Panc1 (cell line): ENCODE results near the gene LRRC71. TPM values are rescaled to one million over a fixed set of nuclear protein-coding genes. Genes with fewer than 3 reads are reported as not detected.

Experiments used
- ATAC-seq: fragments of 200-7000 bp; cut with Tn5 transposase; 2 replicates; pipeline ENCODE4 v1.9.1; 2020; ENCODE audit warnings: mild to moderate bottlenecking, moderate library complexity
- BruUV-seq: library from RNA; stranded (reverse); fragments of 400-500 nt; replicated peaks from 2 replicates; lab custom pipeline; 2021; lab: Mats Ljungman, UMichigan
- CTCF ChIA-PET: fragments of 300-600 bp; sonication (Branson Sonifier 250); formaldehyde crosslinking; loops from one replicate; lab custom pipeline; 2022; ENCODE audit warnings: antibody characterized with exemption; lab: Charles Lee
- POLR2A ChIA-PET: fragments of 300-600 bp; sonication (Branson Sonifier 250); formaldehyde crosslinking; loops from one replicate; lab custom pipeline; 2022; ENCODE audit warnings: antibody characterized with exemption; lab: Charles Lee
- DNase-seq: peaks from one replicate; pipeline ENCODE4 v3.0.0-alpha.2; 2010; ENCODE audit warnings: low read depth, low spot score
- H3K27ac ChIP-seq: 2 replicates; pipeline ENCODE4 v1.5.1; 2011; ENCODE audit warnings: mild to moderate bottlenecking, low read length, inconsistent platforms
- H3K27me3 ChIP-seq: fragments of 200-500 bp; sonication (Bioruptor generic); 2 replicates; pipeline ENCODE4 v1.6.0; 2014; ENCODE audit warnings: low read length, inconsistent platforms; ENCODE audit not compliant: control insufficient read depth, insufficient read depth
- H3K36me3 ChIP-seq: fragments of 200-500 bp; sonication (Bioruptor generic); 2 replicates; pipeline ENCODE4 v1.5.1; 2014; ENCODE audit warnings: inconsistent platforms, mild to moderate bottlenecking, low read length, moderate library complexity; ENCODE audit not compliant: control insufficient read depth, insufficient read depth
- H3K4me1 ChIP-seq: 2 replicates; pipeline ENCODE4 v1.5.1; 2011; ENCODE audit warnings: inconsistent platforms, mild to moderate bottlenecking, low read length, moderate library complexity; ENCODE audit not compliant: control insufficient read depth, insufficient read depth
- H3K4me3 ChIP-seq, 2 experiments: 2 replicates each; pipeline ENCODE4 v1.5.1; 2011 to 2012; ENCODE audit warnings: low read depth in 2 of 2, low read length in 2 of 2, mild to moderate bottlenecking in 2 of 2, inconsistent platforms in 1 of 2, moderate library complexity in 1 of 2
- H3K9me3 ChIP-seq: fragments of 200-500 bp; sonication (Bioruptor generic); 2 replicates; pipeline ENCODE4 v1.5.1; 2014; ENCODE audit warnings: low read depth, mild to moderate bottlenecking, inconsistent platforms, low read length, moderate library complexity; ENCODE audit not compliant: control insufficient read depth, insufficient read depth
- POLR2AphosphoS5 ChIP-seq: IDR thresholded peaks from 2 replicates; pipeline ENCODE4 v1.6.1; 2012; ENCODE audit warnings: mild to moderate bottlenecking, low read depth, low read length, moderate library complexity
- SIN3A ChIP-seq: IDR thresholded peaks from 2 replicates; pipeline ENCODE4 v1.6.1; 2012; ENCODE audit warnings: low read depth, mild to moderate bottlenecking, low read length, moderate library complexity, borderline replicate concordance; ENCODE audit not compliant: insufficient read depth
- TCF7L2 ChIP-seq: IDR thresholded peaks from 2 replicates; pipeline ENCODE4 v1.6.1; 2011; ENCODE audit warnings: mild to moderate bottlenecking, low read depth, low read length, inconsistent platforms
- in situ Hi-C: cut with HindIII; loops from 2 replicates; pipeline ENCODE4 v1.10.0; 2016; ENCODE audit warnings: low sequenced_read_pairs, low pct_unique_long_range_greater_than_20kb
- intact Hi-C: fragments of 100-400 bp; cut with micrococcal nuclease; formaldehyde crosslinking; loops from one replicate; pipeline ENCODE4 v1.10.0; 2022; ENCODE audit not compliant: unreplicated experiment
- total RNA-seq: library from RNA; stranded (reverse); gene quantifications from one replicate; pipeline ENCODE4 v1.2.1, GENCODE V29; 2021; ENCODE audit not compliant: unreplicated experiment
- TF ChIP-seq, protein P1 (sequence below): fragments of 450-650 bp; IDR thresholded peaks from 2 replicates; pipeline ENCODE4 v1.5.1; 2017; ENCODE audit warnings: mild to moderate bottlenecking
- TF ChIP-seq, protein P2 (sequence below), 2 experiments: IDR thresholded peaks; 2 replicates each; pipeline ENCODE4 v1.6.1; 2011 to 2012; ENCODE audit warnings: low read depth in 2 of 2, control low read depth in 1 of 2, low read length in 1 of 2, mild to moderate bottlenecking in 1 of 2, moderate library complexity in 1 of 2; ENCODE audit not compliant: insufficient read depth in 1 of 2

LRRC71 gene
- total RNA-seq, 1 experiment from 2014 or later = 0.77 TPM

DNA sequence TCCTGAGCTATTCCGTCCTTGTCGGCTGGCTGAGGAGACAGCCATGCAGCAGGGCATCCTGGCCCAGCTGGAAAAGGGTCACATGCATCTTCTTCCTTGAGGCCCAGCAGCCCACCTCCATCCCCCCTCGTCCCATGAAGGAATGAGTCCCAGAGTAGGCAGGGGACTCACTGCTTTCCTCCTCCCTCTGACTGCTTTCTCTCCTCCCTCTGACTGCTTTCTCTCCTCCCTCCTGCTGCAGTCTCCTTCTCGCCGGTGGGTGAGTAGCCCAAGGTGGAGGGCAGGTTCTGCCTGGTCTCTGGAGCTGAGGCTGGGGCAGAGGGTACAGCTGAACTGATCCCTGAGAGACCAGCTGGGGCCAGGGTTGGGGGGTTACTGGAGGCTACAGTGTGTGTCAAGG lies 46.3 kb upstream of the LRRC71 start:
- intact Hi-C loops (no loop called here), in situ Hi-C loops (no loop called here)
- Histone ChIP-seq H3K36me3 (no peaks in the 10 kb centered on the region), H3K4me1 (peaks cover 4% of the 10 kb centered on the region; the same call in 1 of the 2 replicates), H3K27ac (no peak overlapping the region), H3K9me3 (no peaks in the 10 kb centered on the region), H3K4me3 (no peak overlapping the region), H3K27me3 (no peaks in the 10 kb centered on the region)
- DNase-seq (no peak), ATAC-seq (no peak)
- no TSS peak for BruUV-seq
- POLR2A ChIA-PET = no interaction called here
- CTCF ChIA-PET = no interaction called here
- no peak for TF ChIP-seq SIN3A

DNA sequence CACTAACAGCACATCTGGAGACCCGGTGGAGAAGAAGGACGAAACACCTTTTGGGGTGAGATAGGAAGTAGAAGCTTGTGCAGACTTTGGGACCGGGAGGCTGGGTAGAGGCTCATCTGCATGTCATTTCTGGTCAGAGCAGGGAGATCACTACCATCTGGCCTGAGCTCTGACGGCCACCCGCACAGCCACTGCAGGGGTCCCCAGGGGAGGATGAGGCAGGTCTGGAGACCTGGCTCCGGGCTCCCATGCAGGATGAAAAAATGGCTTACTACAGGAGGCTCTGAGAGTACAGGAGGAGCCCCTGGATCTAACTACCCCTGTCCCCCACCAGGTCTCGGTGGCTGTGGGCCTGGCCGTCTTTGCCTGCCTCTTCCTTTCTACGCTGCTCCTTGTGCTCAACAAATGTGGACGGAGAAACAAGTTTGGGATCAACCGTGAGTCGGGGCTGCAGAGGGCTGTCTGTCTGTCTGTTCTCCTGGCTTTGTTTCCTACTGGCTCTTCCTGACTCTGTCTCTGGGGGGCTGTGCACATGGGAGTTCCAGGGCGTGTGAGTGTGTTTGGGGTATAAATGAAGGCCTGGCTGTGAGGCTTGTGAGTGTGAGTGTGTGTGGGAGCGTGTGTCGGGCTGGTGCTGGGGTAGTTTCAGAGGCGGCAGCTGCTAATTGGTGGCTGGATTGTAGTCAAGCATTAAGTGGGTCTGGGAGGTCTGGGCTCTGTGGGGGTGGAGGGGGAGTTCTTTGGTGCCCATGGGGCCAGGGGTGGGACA lies 45.7 kb upstream of the LRRC71 start:
- in situ Hi-C loops = no loop called here
- POLR2A ChIA-PET = no interaction called here

More for the DNA sequence above, 45.7 kb upstream of the LRRC71 start:
- no peak for ATAC-seq
- Histone ChIP-seq H3K27me3 (no peaks in the 10 kb centered on the region), H3K9me3 (no peaks in the 10 kb centered on the region), H3K4me1 (peaks cover 4% of the 10 kb centered on the region; the same call in 1 of the 2 replicates), H3K27ac (no peak overlapping the region), H3K4me3 (no peak overlapping the region), H3K36me3 (no peaks in the 10 kb centered on the region)
- DNase-seq = no peak
- BruUV-seq = no TSS peak
- intact Hi-C loops = no loop called here
- TF ChIP-seq POLR2AphosphoS5 (no peak), TCF7L2 (no peak), SIN3A (no peak)
- TF ChIP-seq, protein P1, sequence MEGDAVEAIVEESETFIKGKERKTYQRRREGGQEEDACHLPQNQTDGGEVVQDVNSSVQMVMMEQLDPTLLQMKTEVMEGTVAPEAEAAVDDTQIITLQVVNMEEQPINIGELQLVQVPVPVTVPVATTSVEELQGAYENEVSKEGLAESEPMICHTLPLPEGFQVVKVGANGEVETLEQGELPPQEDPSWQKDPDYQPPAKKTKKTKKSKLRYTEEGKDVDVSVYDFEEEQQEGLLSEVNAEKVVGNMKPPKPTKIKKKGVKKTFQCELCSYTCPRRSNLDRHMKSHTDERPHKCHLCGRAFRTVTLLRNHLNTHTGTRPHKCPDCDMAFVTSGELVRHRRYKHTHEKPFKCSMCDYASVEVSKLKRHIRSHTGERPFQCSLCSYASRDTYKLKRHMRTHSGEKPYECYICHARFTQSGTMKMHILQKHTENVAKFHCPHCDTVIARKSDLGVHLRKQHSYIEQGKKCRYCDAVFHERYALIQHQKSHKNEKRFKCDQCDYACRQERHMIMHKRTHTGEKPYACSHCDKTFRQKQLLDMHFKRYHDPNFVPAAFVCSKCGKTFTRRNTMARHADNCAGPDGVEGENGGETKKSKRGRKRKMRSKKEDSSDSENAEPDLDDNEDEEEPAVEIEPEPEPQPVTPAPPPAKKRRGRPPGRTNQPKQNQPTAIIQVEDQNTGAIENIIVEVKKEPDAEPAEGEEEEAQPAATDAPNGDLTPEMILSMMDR = no peak
- TF ChIP-seq, protein P2, sequence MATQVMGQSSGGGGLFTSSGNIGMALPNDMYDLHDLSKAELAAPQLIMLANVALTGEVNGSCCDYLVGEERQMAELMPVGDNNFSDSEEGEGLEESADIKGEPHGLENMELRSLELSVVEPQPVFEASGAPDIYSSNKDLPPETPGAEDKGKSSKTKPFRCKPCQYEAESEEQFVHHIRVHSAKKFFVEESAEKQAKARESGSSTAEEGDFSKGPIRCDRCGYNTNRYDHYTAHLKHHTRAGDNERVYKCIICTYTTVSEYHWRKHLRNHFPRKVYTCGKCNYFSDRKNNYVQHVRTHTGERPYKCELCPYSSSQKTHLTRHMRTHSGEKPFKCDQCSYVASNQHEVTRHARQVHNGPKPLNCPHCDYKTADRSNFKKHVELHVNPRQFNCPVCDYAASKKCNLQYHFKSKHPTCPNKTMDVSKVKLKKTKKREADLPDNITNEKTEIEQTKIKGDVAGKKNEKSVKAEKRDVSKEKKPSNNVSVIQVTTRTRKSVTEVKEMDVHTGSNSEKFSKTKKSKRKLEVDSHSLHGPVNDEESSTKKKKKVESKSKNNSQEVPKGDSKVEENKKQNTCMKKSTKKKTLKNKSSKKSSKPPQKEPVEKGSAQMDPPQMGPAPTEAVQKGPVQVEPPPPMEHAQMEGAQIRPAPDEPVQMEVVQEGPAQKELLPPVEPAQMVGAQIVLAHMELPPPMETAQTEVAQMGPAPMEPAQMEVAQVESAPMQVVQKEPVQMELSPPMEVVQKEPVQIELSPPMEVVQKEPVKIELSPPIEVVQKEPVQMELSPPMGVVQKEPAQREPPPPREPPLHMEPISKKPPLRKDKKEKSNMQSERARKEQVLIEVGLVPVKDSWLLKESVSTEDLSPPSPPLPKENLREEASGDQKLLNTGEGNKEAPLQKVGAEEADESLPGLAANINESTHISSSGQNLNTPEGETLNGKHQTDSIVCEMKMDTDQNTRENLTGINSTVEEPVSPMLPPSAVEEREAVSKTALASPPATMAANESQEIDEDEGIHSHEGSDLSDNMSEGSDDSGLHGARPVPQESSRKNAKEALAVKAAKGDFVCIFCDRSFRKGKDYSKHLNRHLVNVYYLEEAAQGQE (IDR thresholded peaks at IDR 0.05; ENCODE audit: insufficient read depth in 1 of 2, low read depth in 2 of 2, low read length in 1 of 2) = no peak
- CTCF ChIA-PET = interaction anchor here (0.6 kb wide), 1 partner anchor 9 kb away, joined by 3 read pairs; no protein-coding TSS in a partner anchor
